HFFc6 (cell line): ENCODE data around the gene G2E3. TPM values are rescaled to one million over a fixed set of nuclear protein-coding genes. Genes with fewer than 3 reads are reported as not detected.

ENCODE experiments used
- DNase-seq: peaks from one replicate; pipeline ENCODE4 v3.0.0-alpha.2; 2018
- H3K27ac Mint-ChIP-seq: 2 replicates; pipeline ENCODE4 v1.8.0; 2020; ENCODE audit warnings: mild to moderate bottlenecking, mixed read lengths
- H3K27me3 Mint-ChIP-seq: 2 replicates; pipeline ENCODE4 v1.8.0; 2021; ENCODE audit warnings: mild to moderate bottlenecking, moderate library complexity, mixed read lengths; ENCODE audit not compliant: insufficient read depth
- H3K36me3 Mint-ChIP-seq: 2 replicates; pipeline ENCODE4 v1.8.0; 2021; ENCODE audit warnings: low read depth, mixed read lengths
- H3K4me1 Mint-ChIP-seq: 2 replicates; pipeline ENCODE4 v1.8.0; 2020; ENCODE audit warnings: low read depth, mixed read lengths
- H3K4me3 Mint-ChIP-seq: 2 replicates; pipeline ENCODE4 v1.8.0; 2020; ENCODE audit warnings: mild to moderate bottlenecking, moderate library complexity, mixed read lengths
- H3K9me3 Mint-ChIP-seq: 2 replicates; pipeline ENCODE4 v1.8.0; 2020; ENCODE audit warnings: mild to moderate bottlenecking, mixed read lengths
- CTCF ChIP-seq: fragments of 200-600 bp; sonication (generic); IDR thresholded peaks from 2 replicates; pipeline ENCODE4 v1.5.0; 2021; ENCODE audit warnings: antibody characterized with exemption, mild to moderate bottlenecking
- long read RNA-seq: library from polyadenylated mRNA; unstranded; transcript quantifications from one replicate; pipeline ENCODE4 v2.0.0, GENCODE V29; 2019
- total RNA-seq, 6 experiments: library from RNA; stranded (reverse); fragmentation: NEBNext Ultra II Directional; extraction: Animal tissue kit (Norgen Biotek cat#: 25700); gene quantifications; 2 replicates in 1 of 6; 3 replicates in 5 of 6; pipeline ENCODE4 v1.2.3, GENCODE V29; 2021

The G2E3 gene, protein sequence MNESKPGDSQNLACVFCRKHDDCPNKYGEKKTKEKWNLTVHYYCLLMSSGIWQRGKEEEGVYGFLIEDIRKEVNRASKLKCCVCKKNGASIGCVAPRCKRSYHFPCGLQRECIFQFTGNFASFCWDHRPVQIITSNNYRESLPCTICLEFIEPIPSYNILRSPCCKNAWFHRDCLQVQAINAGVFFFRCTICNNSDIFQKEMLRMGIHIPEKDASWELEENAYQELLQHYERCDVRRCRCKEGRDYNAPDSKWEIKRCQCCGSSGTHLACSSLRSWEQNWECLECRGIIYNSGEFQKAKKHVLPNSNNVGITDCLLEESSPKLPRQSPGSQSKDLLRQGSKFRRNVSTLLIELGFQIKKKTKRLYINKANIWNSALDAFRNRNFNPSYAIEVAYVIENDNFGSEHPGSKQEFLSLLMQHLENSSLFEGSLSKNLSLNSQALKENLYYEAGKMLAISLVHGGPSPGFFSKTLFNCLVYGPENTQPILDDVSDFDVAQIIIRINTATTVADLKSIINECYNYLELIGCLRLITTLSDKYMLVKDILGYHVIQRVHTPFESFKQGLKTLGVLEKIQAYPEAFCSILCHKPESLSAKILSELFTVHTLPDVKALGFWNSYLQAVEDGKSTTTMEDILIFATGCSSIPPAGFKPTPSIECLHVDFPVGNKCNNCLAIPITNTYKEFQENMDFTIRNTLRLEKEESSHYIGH
- total RNA-seq = 10 to 100 TPM; 26.1 to 34.7 (median 27.3) TPM
- long read RNA-seq, full-length matches to known transcripts = 8 of 34 reads
- long read RNA-seq, partial matches to known transcripts = 15 of 34 reads
- long read RNA-seq, other reads (novel, unspliced or antisense) = 11 of 34 reads

GRCh38 chr14:30558675-30559555 is at the start of gene G2E3:
TSS of gene G2E3 (plus strand) at chr14:30559158. CDS start at chr14:30581080, 21,922 bp downstream.
- no peak for TF ChIP-seq CTCF
- peaks cover 35% of the 10 kb centered on the region for H3K4me1 Mint-ChIP-seq
- no peaks in the 10 kb centered on the region for H3K9me3 Mint-ChIP-seq
- peak within 1 kb of the TSS; percentile 100 for H3K27ac Mint-ChIP-seq
- peak within 1 kb of the TSS; percentile 100 for H3K4me3 Mint-ChIP-seq
- peak; percentile 73 for DNase-seq
- H3K36me3 Mint-ChIP-seq = peaks cover 34% of the 10 kb centered on the region
- H3K27me3 Mint-ChIP-seq = no peaks in the 10 kb centered on the region

- no peak for DNase-seq
- TF ChIP-seq CTCF = no peak
- Mint-ChIP-seq H3K27ac (no peak overlapping the region), H3K4me1 (no peaks in the 10 kb centered on the region; the same call in 1 of the 2 replicates), H3K36me3 (no peaks in the 10 kb centered on the region), H3K4me3 (no peak overlapping the region), H3K27me3 (peaks cover 7% of the 10 kb centered on the region), H3K9me3 (no peaks in the 10 kb centered on the region)
These were observed 41.2 kb upstream of the G2E3 start for GRCh38 chr14:30517737-30518136.

DNA sequence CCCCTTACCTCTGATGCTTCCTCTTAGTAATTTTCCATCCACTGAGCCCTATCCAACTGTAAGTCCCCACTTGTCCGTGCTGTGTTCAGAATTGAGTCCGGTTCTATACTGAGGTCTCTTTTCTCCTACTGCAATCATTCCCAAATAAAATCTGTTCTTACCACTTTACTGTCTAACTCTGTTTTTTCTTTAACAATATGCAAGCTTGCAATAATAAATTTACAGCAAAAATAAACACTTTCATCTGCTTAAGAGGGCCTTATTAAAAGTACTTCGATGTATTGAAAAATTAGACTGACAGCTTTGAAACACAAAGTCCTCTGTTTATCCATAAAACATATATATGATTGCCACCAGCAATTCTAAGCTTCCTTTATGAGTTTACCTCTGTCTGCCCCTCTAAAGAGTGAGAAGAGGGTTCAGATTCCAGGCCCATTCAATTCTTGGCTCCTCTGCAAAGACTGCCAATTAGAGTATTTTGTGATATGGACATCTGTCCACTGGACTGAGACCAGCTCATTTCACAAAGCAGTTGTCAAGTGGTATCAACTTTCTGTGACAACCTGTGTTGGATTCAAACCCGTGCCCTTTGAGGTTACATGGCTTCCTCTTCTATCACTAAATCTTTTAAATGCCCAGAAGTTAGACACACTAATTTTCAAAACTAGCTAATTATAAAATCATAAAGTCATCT is 39.9 kb upstream of the G2E3 start:
- no peak overlapping the region for H3K27ac Mint-ChIP-seq
- H3K4me3 Mint-ChIP-seq = no peak overlapping the region
- TF ChIP-seq CTCF = no peak
- H3K36me3 Mint-ChIP-seq = no peaks in the 10 kb centered on the region
- H3K9me3 Mint-ChIP-seq = no peaks in the 10 kb centered on the region
- DNase-seq = no peak
- peaks cover 7% of the 10 kb centered on the region for H3K27me3 Mint-ChIP-seq
- H3K4me1 Mint-ChIP-seq = no peaks in the 10 kb centered on the region; the same call in 1 of the 2 replicates

- no peak overlapping the region for H3K27ac Mint-ChIP-seq
- H3K36me3 Mint-ChIP-seq = no peaks in the 10 kb centered on the region
- H3K9me3 Mint-ChIP-seq = no peaks in the 10 kb centered on the region
- no peaks in the 10 kb centered on the region; the same call in 1 of the 2 replicates for H3K4me1 Mint-ChIP-seq
- no peak overlapping the region for H3K4me3 Mint-ChIP-seq
- DNase-seq = no peak
- peaks cover 6% of the 10 kb centered on the region; the same call in 1 of the 2 replicates for H3K27me3 Mint-ChIP-seq
- TF ChIP-seq CTCF = no peak
These were observed 39.0 kb upstream of the G2E3 start for GRCh38 chr14:30519961-30520360.
